Vagina (tissue), 2 donors: Measurements from ENCODE around the gene PCDHA2. TPM values are rescaled to one million over a fixed set of nuclear protein-coding genes. Genes with fewer than 3 reads are reported as not detected.
A peak's percentile ranks its signal among the peaks of the same experiment; 100 is the strongest.
"Not testable (repeated sequence)": the region's sequence is repeated elsewhere in the genome, so short reads cannot be mapped to it uniquely, and the experiment has no call there.

Experiments used
- DNase-seq, 2 donors: peaks; one replicate each; pipeline ENCODE4 v3.0.0-alpha.2; 2017; ENCODE audit errors: extremely low spot score in 2 of 2
- H3K27ac ChIP-seq: fragments of 200-600 bp; sonication (generic); one replicate; pipeline ENCODE4 v1.5.1; 2019
- H3K27me3 ChIP-seq: fragments of 200-600 bp; sonication (generic); one replicate; pipeline ENCODE4 v1.5.1; 2019
- H3K36me3 ChIP-seq, 2 donors: fragments of 200-600 bp; sonication (generic); one replicate each; pipeline ENCODE4 v1.5.1; 2017 to 2019
- H3K4me1 ChIP-seq: fragments of 200-600 bp; sonication (generic); one replicate; pipeline ENCODE4 v1.5.1; 2019
- H3K4me3 ChIP-seq, 2 donors: fragments of 200-600 bp; sonication (generic); 1 replicate in 1 of 2; 2 replicates in 1 of 2; pipeline ENCODE4 v1.5.1; 2016 to 2019
- H3K9me3 ChIP-seq: fragments of 200-600 bp; sonication (generic); one replicate; pipeline ENCODE4 v1.5.1; 2019
- POLR2A ChIP-seq, 2 donors: fragments of 450-650 bp; IDR thresholded peaks; one replicate each; pipeline ENCODE4 v1.6.1; 2017; ENCODE audit warnings: antibody characterized with exemption in 2 of 2, mild to moderate bottlenecking in 2 of 2, moderate library complexity in 2 of 2
- POLR2AphosphoS5 ChIP-seq, 2 donors: sonication (generic); formaldehyde crosslinking; IDR thresholded peaks; one replicate each; pipeline ENCODE4 v1.9.0; 2017; ENCODE audit warnings: antibody characterized with exemption in 2 of 2, mild to moderate bottlenecking in 2 of 2, low read depth in 1 of 2; ENCODE audit not compliant: insufficient read depth in 1 of 2
- intact Hi-C: fragments of 100-400 bp; cut with DNase I; formaldehyde crosslinking; loops from one replicate; pipeline ENCODE4 v1.15.1; 2023
- total RNA-seq: library from RNA; depleted of rRNA; stranded (reverse); fragments of >200 nt; gene quantifications from one replicate; pipeline ENCODE4 v1.2.3, GENCODE V29; 2016
- TF ChIP-seq, protein P1 (sequence below), 3 experiments: fragments of 450-650 bp in 2 of 3; fragments of 200-600 bp in 1 of 3; sonication (generic) in 1 of 3; IDR thresholded peaks; one replicate each; pipeline ENCODE4 v1.5.1; 2017 to 2019; ENCODE audit warnings: antibody characterized with exemption in 3 of 3, mild to moderate bottlenecking in 2 of 3, moderate library complexity in 2 of 3

The PCDHA2 gene
- total RNA-seq, 1 donor from 2014 or later: not detected

GRCh38 chr5:140796718-140797095 is 2.1 kb downstream of the PCDHA2 start:
- TF ChIP-seq POLR2AphosphoS5 (IDR thresholded peaks at IDR 0.05; ENCODE audit: insufficient read depth in 1 of 2, low read depth in 1 of 2) (no peak), POLR2A (IDR thresholded peaks at IDR 0.05) (no peak)
- TF ChIP-seq, protein P1, sequence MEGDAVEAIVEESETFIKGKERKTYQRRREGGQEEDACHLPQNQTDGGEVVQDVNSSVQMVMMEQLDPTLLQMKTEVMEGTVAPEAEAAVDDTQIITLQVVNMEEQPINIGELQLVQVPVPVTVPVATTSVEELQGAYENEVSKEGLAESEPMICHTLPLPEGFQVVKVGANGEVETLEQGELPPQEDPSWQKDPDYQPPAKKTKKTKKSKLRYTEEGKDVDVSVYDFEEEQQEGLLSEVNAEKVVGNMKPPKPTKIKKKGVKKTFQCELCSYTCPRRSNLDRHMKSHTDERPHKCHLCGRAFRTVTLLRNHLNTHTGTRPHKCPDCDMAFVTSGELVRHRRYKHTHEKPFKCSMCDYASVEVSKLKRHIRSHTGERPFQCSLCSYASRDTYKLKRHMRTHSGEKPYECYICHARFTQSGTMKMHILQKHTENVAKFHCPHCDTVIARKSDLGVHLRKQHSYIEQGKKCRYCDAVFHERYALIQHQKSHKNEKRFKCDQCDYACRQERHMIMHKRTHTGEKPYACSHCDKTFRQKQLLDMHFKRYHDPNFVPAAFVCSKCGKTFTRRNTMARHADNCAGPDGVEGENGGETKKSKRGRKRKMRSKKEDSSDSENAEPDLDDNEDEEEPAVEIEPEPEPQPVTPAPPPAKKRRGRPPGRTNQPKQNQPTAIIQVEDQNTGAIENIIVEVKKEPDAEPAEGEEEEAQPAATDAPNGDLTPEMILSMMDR (IDR thresholded peaks at IDR 0.05): no peak
- no peaks in the 10 kb centered on the region for H3K4me1 ChIP-seq
- H3K27ac ChIP-seq: no peak overlapping the region
- H3K36me3 ChIP-seq: no peaks in the 10 kb centered on the region
- H3K27me3 ChIP-seq: no peaks in the 10 kb centered on the region
- intact Hi-C loops: no loop called here
- H3K9me3 ChIP-seq: peaks cover 6% of the 10 kb centered on the region
- H3K4me3 ChIP-seq: no peak overlapping the region
- no peak for DNase-seq

DNA sequence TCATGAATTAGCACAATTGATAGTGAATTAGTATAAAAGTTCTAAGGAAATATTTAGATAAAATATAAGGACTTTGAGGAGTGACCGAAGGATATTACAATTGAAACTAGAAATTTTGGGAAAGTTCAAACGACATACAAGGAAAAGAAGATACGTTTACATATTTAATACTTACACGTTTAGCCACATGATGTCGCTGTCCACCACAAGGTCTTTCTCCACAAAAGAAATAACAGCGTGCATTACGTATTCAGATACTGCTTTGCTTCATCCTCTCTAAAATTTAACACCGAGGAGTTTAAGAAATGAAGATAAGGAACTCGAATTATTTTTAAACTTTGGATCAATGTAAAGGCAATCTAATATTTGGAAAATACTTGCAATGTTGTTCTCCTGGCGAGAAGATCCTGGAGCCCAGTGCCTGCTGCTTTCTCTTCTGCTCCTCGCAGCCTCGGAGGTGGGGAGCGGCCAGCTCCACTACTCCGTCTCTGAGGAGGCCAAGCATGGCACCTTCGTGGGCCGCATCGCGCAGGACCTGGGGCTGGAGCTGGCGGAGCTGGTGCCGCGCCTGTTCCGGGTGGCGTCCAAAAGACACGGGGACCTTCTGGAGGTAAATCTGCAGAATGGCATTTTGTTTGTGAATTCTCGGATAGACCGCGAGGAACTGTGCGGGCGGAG is 6.3 kb downstream of the PCDHA2 start, which contains the start of gene PCDHA3:
Gene PCDHA3, plus strand, starts transcription at position 242 of the 678 bp plus-strand sequence.
- intact Hi-C loops: no loop called here
- H3K36me3 ChIP-seq: no peaks in the 10 kb centered on the region
- TF ChIP-seq, protein P1 (IDR thresholded peaks at IDR 0.05): no peak
- TF ChIP-seq POLR2A (IDR thresholded peaks at IDR 0.05): no peak
- TF ChIP-seq POLR2AphosphoS5 (IDR thresholded peaks at IDR 0.05; ENCODE audit: insufficient read depth in 1 of 2, low read depth in 1 of 2): no peak
- H3K4me1 ChIP-seq: no peaks in the 10 kb centered on the region
- H3K27me3 ChIP-seq: no peaks in the 10 kb centered on the region
- H3K9me3 ChIP-seq: peaks cover 13% of the 10 kb centered on the region
- no peak for DNase-seq
- no peak within 1 kb of the TSS for H3K27ac ChIP-seq
- peak within 1 kb of the TSS; percentile 21 to 34 for H3K4me3 ChIP-seq

DNA sequence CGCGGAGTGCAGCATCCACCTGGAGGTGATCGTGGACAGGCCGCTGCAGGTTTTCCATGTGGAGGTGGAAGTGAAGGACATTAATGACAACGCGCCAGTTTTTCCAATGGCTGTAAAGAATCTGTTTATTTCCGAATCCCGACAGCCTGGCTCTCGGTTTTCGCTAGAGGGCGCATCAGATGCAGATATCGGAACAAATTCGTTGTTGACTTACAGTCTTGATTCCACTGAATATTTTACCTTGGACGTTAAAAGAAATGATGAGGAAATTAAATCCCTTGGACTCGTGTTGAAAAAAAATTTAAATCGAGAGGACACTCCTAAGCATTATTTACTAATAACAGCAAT is 6.8 kb downstream of the PCDHA2 start:
- no peaks in the 10 kb centered on the region for H3K36me3 ChIP-seq
- no peak for DNase-seq
- H3K4me3 ChIP-seq: peak overlapping the region; percentile 21 to 34
- H3K4me1 ChIP-seq: no peaks in the 10 kb centered on the region
- intact Hi-C loops: no loop called here
- H3K9me3 ChIP-seq: peaks cover 13% of the 10 kb centered on the region
- TF ChIP-seq, protein P1 (IDR thresholded peaks at IDR 0.05): no peak
- TF ChIP-seq POLR2AphosphoS5 (IDR thresholded peaks at IDR 0.05; ENCODE audit: insufficient read depth in 1 of 2, low read depth in 1 of 2) (no peak), POLR2A (IDR thresholded peaks at IDR 0.05) (no peak)
- H3K27ac ChIP-seq: no peak overlapping the region
- no peaks in the 10 kb centered on the region for H3K27me3 ChIP-seq

GRCh38 chr5:140802381-140802780 is 7.7 kb downstream of the PCDHA2 start:
- H3K36me3 ChIP-seq, H3K4me1 ChIP-seq, H3K27ac ChIP-seq, H3K9me3 ChIP-seq, H3K27me3 ChIP-seq, DNase-seq, intact Hi-C loops, H3K4me3 ChIP-seq: not testable (repeated sequence)

GRCh38 chr5:140802781-140803271 is 8.2 kb downstream of the PCDHA2 start:
- intact Hi-C loops: no loop called here
- Histone ChIP-seq H3K9me3 (peaks cover 7% of the 10 kb centered on the region), H3K4me3 (peak overlapping the region in 1 of 2 donors; percentile 3), H3K27ac (no peak overlapping the region), H3K36me3 (no peaks in the 10 kb centered on the region), H3K4me1 (no peaks in the 10 kb centered on the region), H3K27me3 (no peaks in the 10 kb centered on the region)
- DNase-seq: no peak
- TF ChIP-seq POLR2A (IDR thresholded peaks at IDR 0.05): no peak
- TF ChIP-seq, protein P1 (IDR thresholded peaks at IDR 0.05): no peak
- no peak for TF ChIP-seq POLR2AphosphoS5 (IDR thresholded peaks at IDR 0.05; ENCODE audit: insufficient read depth in 1 of 2, low read depth in 1 of 2)
